D721Med (cell line): Measurements from ENCODE around the gene UGT1A8.

Experiments used
- DNase-seq: peaks from one replicate; pipeline ENCODE4 v3.0.0; 2011; ENCODE audit warnings: low spot score; ENCODE audit not compliant: insufficient read length
- FAIRE-seq: peaks from 2 replicates; lab custom pipeline; 2011; peaks lifted over from hg19 to GRCh38; lab: Jason Lieb, UNC
- TF ChIP-seq, protein P1 (sequence below): IDR thresholded peaks from 2 replicates; pipeline ENCODE4 v1.5.1; 2012; ENCODE audit warnings: mild to moderate bottlenecking, control low read depth; ENCODE audit not compliant: insufficient read depth; ENCODE audit errors: missing control alignments

UGT1A8 gene

DNA sequence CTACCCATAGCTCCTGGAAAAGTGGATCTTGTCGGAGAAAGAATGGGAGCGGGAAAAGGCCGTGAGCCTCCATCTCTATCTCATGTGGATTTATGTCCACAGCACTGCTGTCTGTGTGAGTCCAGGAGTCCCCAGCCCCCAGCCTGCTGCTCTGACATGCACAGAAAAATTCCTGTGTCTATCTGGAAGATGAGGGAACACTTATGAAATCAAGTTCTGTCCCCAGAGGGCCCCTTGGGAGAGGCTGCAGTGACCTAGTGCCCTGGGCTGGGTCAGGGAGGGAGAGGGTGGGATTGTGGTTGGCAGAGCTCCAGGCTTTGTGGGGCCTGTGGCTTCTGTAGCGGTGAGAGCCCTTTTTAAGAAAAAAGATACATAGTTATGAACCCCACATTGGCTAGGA, 199.3 kb downstream of the UGT1A8 start:
- TF ChIP-seq, protein P1, sequence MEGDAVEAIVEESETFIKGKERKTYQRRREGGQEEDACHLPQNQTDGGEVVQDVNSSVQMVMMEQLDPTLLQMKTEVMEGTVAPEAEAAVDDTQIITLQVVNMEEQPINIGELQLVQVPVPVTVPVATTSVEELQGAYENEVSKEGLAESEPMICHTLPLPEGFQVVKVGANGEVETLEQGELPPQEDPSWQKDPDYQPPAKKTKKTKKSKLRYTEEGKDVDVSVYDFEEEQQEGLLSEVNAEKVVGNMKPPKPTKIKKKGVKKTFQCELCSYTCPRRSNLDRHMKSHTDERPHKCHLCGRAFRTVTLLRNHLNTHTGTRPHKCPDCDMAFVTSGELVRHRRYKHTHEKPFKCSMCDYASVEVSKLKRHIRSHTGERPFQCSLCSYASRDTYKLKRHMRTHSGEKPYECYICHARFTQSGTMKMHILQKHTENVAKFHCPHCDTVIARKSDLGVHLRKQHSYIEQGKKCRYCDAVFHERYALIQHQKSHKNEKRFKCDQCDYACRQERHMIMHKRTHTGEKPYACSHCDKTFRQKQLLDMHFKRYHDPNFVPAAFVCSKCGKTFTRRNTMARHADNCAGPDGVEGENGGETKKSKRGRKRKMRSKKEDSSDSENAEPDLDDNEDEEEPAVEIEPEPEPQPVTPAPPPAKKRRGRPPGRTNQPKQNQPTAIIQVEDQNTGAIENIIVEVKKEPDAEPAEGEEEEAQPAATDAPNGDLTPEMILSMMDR: no peak
- DNase-seq (no peak), FAIRE-seq (no peak)

DNA sequence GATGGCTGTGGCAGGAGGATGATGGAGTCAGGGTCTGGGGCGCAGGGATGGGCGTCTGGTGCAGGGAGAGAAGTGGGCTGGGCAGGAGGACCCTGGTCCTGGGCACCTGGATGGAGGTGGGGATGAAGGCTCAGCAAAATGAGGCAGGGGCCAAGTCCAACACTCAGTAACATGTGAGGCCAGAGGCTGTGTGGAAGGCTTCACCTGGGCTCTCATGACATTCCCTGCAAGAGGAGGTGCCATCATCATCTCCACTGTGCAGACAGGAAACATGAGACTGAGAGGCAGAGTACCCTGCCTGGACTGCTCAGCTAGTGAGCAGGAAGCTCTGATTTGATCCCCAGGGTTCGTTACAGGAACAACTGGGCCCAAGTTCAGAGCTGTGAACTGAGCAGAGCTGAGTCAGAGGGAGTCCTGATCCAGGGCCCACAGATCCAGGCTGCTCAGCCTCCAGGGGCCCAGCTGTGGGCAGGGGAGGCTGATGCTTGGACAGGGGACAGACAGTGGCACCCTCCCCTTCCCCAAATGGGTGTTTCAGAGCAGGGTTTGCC, 200.0 kb downstream of the UGT1A8 start:
- DNase-seq (no peak), FAIRE-seq (no peak)
- TF ChIP-seq, protein P1: no peak

DNA sequence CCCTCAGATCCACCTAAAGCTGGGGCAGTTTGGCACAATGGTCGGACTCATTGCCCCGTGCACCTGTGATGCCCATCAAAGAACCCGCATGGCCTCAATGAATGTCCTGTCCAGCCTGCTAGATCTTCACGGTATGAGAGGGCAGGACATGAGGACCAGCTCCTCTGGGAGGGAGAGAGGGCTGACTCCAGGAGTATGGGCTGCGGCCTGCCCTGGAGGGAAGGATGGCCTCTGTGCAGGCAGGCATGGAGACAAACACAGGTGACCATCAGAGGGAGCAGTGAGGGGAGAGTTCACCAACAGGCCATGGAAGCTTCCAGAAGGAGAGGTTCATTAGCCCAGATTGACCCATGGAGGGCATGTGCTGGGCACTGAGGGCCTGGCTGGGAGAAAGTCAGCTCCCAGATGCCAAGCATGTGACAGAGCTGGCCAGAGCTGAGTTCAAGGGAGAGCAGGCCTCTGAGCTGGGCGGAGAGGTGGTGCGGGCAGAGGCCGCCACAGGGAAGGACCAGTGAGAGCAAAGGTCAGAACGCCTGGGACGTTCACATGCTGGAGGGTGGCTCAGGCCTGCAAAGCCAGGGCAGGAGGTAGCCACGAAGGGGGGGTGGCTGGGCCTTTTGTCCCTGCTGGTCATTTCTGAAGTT, 200.7 kb downstream of the UGT1A8 start:
- no peak for DNase-seq
- TF ChIP-seq, protein P1: no peak
- no peak for FAIRE-seq

DNA sequence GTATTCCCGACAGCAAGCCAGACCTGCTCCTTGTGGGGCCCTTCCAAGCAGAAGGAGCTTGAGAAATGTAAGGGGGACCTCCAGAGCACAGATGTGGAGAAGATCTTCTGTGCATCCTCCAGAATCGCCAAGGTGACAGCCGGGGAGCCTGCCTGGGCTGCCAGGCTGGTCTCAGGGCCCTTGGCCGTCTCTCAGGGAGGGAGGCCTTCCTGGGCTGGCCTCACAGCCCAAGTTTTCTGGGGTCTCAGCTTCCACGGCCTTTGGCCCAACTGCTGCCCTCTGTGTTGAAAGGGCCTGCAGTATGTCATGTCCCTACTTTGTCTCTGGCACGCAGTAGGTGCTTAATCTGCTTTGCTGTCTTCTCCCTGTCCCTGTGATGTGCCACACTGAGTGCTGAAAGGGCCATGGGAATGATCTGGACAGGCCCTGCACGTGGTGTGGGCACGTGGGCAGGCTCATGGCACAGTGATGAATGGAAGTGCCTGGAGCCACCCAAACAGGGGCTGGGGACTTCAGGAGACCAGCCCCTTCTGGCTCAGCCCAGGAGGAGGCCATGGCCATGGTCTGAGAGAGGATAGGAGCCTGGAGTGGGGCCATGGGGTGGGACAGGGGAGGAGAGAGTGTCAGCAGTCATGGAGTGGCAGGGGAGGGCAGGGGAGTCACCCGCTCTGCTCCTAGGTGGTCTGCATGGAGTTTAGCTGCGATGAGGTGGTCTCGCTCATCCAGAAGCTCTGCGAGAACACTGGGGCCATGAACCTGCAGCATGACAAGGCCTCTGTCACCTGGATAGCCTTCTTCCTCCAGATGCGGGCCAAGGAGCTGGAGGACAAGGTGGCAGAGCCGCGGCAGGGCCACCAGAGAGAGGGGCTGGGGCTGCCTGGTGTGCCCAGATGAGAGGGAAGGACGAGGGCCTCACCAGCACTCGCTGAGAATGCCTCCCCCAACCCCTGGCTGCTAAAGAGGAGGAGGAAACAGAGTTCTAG, 201.5 kb downstream of the UGT1A8 start:
- DNase-seq (no peak), FAIRE-seq (no peak)
- TF ChIP-seq, protein P1: no peak

DNA sequence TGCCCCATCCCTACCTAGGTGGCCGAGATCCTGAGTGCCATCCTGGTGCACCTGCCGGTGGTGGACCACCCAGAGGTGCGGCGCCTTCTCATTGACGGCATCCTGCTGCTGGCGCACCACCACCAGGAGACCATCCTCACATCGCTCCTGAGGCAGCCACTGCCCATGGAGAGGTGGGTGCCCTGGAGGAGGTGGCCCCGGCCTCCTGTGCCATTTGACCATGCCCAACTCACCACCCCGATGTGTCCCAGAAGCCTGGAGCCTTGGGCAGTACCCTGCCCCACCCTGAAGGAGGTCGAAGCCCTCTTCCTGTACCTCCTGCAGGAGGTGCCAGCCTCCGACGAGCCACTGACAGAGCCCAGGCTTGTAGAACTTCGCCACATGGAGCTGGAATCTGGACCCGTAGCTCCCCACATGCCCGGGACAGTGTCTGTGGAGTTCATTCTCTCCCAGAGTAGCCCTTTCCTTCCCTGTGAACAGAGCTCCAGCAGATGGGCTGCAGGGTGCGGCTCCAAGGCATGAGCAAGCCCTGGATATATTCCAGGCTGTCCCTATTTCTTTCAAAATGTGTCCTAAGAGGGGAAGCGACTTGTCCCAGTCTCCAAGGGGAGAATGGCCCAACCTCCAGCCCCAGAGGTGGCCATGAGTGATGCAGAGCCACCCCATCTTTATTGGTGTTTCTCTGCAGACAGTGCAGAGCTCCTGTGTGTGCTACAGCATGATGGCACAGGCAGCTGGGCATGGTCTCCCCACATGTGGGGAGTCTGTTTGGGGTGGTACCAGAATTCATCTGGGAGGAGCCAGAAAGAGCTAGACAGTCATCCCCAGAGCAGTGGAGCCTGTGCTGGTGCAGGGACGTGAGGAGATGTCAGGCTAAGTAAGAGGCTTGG, 202.7 kb downstream of the UGT1A8 start:
- FAIRE-seq (no peak), DNase-seq (no peak)
- TF ChIP-seq, protein P1: no peak

DNA sequence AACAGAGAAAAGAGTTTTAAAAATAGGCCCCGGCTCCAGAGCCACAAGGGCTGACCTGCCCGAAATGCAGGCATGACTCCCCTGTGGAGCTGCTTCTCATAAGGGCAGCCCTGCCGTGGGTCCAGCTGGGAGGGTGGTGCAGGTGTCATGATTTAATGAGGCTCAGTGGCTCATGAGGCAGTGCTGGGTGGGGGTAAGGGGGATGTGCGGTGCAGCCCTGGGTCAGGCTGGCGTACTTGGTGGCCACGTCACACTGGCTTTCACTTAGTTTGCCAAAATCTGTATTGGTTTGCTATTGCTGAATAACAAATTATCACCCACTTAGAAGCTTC, 203.3 kb downstream of the UGT1A8 start:
- no peak for DNase-seq
- TF ChIP-seq, protein P1: no peak
- FAIRE-seq: no peak
